ENCODE measurements around the gene SLC16A5.

- TF ChIP-seq TAF1 (IDR thresholded peaks at IDR 0.05; ENCODE audit: low read depth, low read length) (no peak), POLR2A (IDR thresholded peaks at IDR 0.05; ENCODE audit: low read depth, low read length) (no peak), POLR2AphosphoS5 (IDR thresholded peaks at IDR 0.05; ENCODE audit: low read depth, low read length) (no peak)
Measured at GRCh38 chr17:75068750-75069149, 19.0 kb upstream of the SLC16A5 start.
